ENCODE results near the gene FERD3L.
A peak's percentile ranks its signal among the peaks of the same experiment; 100 is the strongest.

Gene FERD3L

DNA sequence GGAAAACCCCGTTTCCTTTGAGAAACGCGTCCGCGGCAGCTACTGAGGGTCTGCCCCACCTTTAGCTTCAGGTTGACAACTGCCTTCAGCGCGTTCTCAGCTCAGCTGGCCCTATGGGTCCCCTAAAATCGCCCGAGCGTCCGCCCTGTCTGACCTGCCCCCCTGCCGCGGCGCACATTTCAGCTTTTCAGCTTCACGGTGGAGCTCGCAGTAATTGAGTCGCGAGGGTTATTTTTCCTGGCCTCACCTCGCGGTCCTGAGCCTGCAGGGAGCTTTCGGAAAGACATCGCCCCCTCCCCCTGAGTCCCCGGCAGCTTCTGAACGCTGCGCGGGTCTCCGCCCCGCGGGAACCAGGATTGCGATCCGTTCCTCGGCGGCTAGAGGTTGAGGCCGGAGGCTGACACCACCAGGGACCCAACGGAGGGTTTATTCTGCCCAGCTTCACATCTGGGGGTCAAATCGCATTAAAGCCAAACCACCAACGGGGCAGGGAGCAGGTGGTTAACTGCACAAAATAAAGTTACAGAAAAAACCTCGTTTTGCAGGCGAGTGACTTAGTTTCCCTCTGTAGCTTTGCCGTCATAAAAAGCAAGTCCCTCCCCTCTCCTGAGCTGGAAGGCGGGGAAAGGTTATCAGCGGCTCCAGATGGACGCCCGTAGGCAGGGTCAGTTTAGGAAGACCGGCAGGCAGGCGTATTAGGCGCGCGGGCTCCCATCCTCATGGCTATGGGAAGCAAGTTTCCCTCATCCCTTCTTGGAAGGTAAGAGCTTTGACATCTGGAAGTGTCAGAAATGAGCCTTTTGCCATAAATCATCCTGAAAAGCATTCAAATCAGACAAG is 38.8 kb downstream of the FERD3L start:
- peaks cover 38 to 100% (median 88%) of the 10 kb centered on the region in 5 experiments for H3K27me3 ChIP-seq (replicated peaks in 2 of 5; ENCODE audit: control insufficient read depth in 4 of 5, insufficient read depth in 5 of 5, low read length in 4 of 5)
- no peak overlapping the region for H3K27ac ChIP-seq (ENCODE audit: insufficient read depth in 1 of 2, low read depth in 1 of 2, low read length in 2 of 2, poor library complexity in 1 of 2, severe bottlenecking in 2 of 2)

DNA sequence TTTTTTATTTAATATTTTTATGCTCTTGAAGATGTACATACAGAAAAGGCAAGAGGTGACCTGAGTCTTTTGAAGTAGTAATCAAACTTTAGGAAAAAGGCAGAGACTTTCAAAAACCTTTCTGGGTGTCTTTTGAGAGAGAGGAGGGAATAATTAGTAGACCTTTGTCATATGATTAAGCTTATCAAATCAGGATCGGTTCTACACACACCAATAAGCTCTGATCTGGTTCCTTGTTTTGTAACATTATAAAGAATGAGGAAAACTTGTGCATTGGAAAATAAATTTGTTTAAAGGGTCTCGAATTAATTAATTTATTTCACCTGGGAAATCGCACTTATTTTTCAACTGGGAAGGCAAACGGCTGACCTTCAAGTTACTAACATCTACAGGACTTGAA is 39.7 kb downstream of the FERD3L start:
- H3K27me3 ChIP-seq (replicated peaks in 2 of 5; ENCODE audit: control insufficient read depth in 4 of 5, insufficient read depth in 5 of 5, low read length in 4 of 5): peaks cover 30 to 98% (median 85%) of the 10 kb centered on the region in 5 experiments
- ChIA-PET CTCF (interaction anchor here (0.6 to 1.4 kb wide), 5 partner anchors 9 to 1688 kb away, joined by 3 to 5 read pairs (median 4); no protein-coding TSS in a partner anchor), POLR2A (no interaction called here)
- WGBS (ENCODE audit: insufficient coverage): no CpG with 5 or more reads among the region's 4 CpGs
- no peak overlapping the region for H3K27ac ChIP-seq (ENCODE audit: insufficient read depth in 1 of 2, low read depth in 1 of 2, low read length in 2 of 2, poor library complexity in 1 of 2, severe bottlenecking in 2 of 2)
- H3K36me3 ChIP-seq (ENCODE audit: control insufficient read depth in 4 of 4, insufficient read depth in 4 of 4, low read length in 3 of 4): no peaks in the 10 kb centered on the region
- H3K9me3 ChIP-seq (ENCODE audit: control extremely low read depth in 1 of 5, control insufficient read depth in 4 of 5, insufficient read depth in 2 of 5, low read depth in 1 of 5, low read length in 4 of 5): peaks cover 0 to 9% (median 0%) of the 10 kb centered on the region in 5 experiments
- H3K4me1 ChIP-seq (ENCODE audit: control extremely low read depth in 1 of 4, control insufficient read depth in 4 of 4, insufficient read depth in 4 of 4, low read length in 3 of 4): peaks cover 8 to 21% (median 11%) of the 10 kb centered on the region in 4 experiments
- DNase-seq: peak in 1 of 3 donors; percentile 14
- no peak overlapping the region for H3K4me3 ChIP-seq (ENCODE audit: control insufficient read depth in 1 of 7, extremely low read depth in 1 of 7, insufficient read depth in 4 of 7, low read depth in 2 of 7, low read length in 6 of 7)

More for the DNA sequence above, 38.8 kb downstream of the FERD3L start:
- peaks cover 8 to 21% (median 11%) of the 10 kb centered on the region in 4 experiments for H3K4me1 ChIP-seq (ENCODE audit: control extremely low read depth in 1 of 4, control insufficient read depth in 4 of 4, insufficient read depth in 4 of 4, low read length in 3 of 4)
- 4% methylated on average over 46 of the region's 49 CpGs for WGBS (ENCODE audit: insufficient coverage)
- CTCF ChIA-PET: interaction anchor here (0.6 to 1.5 kb wide), 5 partner anchors 8 to 35 kb away, joined by 3 to 4 read pairs (median 3); partner anchors contain the start of gene TWIST1
- peaks cover 0 to 10% (median 0%) of the 10 kb centered on the region in 5 experiments for H3K9me3 ChIP-seq (ENCODE audit: control extremely low read depth in 1 of 5, control insufficient read depth in 4 of 5, insufficient read depth in 2 of 5, low read depth in 1 of 5, low read length in 4 of 5)
- peak overlapping the region in 1 of 7 experiments; percentile 14 for H3K4me3 ChIP-seq (ENCODE audit: control insufficient read depth in 1 of 7, extremely low read depth in 1 of 7, insufficient read depth in 4 of 7, low read depth in 2 of 7, low read length in 6 of 7)
- no peaks in the 10 kb centered on the region for H3K36me3 ChIP-seq (ENCODE audit: control insufficient read depth in 4 of 4, insufficient read depth in 4 of 4, low read length in 3 of 4)
- POLR2A ChIA-PET: no interaction called here
- DNase-seq: peak in 1 of 3 donors; percentile 9

- 45% methylated on average over 2 of the region's 4 CpGs for WGBS (ENCODE audit: insufficient coverage)
- Histone ChIP-seq H3K4me1 (ENCODE audit: control extremely low read depth in 1 of 4, control insufficient read depth in 4 of 4, insufficient read depth in 4 of 4, low read length in 3 of 4) (peaks cover 8 to 21% (median 11%) of the 10 kb centered on the region in 4 experiments), H3K9me3 (ENCODE audit: control extremely low read depth in 1 of 5, control insufficient read depth in 4 of 5, insufficient read depth in 2 of 5, low read depth in 1 of 5, low read length in 4 of 5) (peaks cover 0 to 6% (median 0%) of the 10 kb centered on the region in 5 experiments), H3K27me3 (replicated peaks in 2 of 5; ENCODE audit: control insufficient read depth in 4 of 5, insufficient read depth in 5 of 5, low read length in 4 of 5) (peaks cover 29 to 95% (median 83%) of the 10 kb centered on the region in 5 experiments), H3K4me3 (ENCODE audit: control insufficient read depth in 1 of 7, extremely low read depth in 1 of 7, insufficient read depth in 4 of 7, low read depth in 2 of 7, low read length in 6 of 7) (no peak overlapping the region), H3K36me3 (ENCODE audit: control insufficient read depth in 4 of 4, insufficient read depth in 4 of 4, low read length in 3 of 4) (no peaks in the 10 kb centered on the region), H3K27ac (ENCODE audit: insufficient read depth in 1 of 2, low read depth in 1 of 2, low read length in 2 of 2, poor library complexity in 1 of 2, severe bottlenecking in 2 of 2) (no peak overlapping the region)
- peak in 2 of 3 donors; percentile 9 to 17 for DNase-seq
- ChIA-PET CTCF (interaction anchor here (0.6 to 1.4 kb wide), 6 partner anchors 9 to 1688 kb away, joined by 3 to 5 read pairs (median 4); no protein-coding TSS in a partner anchor), POLR2A (no interaction called here)
Measured at GRCh38 chr7:19104811-19105210, 40.4 kb downstream of the FERD3L start.

GRCh38 chr7:19102884-19103283 is 42.3 kb downstream of the FERD3L start:
- DNase-seq: no peak
- no peak overlapping the region for H3K27ac ChIP-seq (ENCODE audit: insufficient read depth in 1 of 2, low read depth in 1 of 2, low read length in 2 of 2, poor library complexity in 1 of 2, severe bottlenecking in 2 of 2)
- 95% methylated on average over 3 of the region's 4 CpGs for WGBS (ENCODE audit: insufficient coverage)
- no peak overlapping the region for H3K4me3 ChIP-seq (ENCODE audit: control insufficient read depth in 1 of 7, extremely low read depth in 1 of 7, insufficient read depth in 4 of 7, low read depth in 2 of 7, low read length in 6 of 7)
- no peaks in the 10 kb centered on the region for H3K36me3 ChIP-seq (ENCODE audit: control insufficient read depth in 4 of 4, insufficient read depth in 4 of 4, low read length in 3 of 4)
- no peaks in the 10 kb centered on the region for H3K9me3 ChIP-seq (ENCODE audit: control extremely low read depth in 1 of 5, control insufficient read depth in 4 of 5, insufficient read depth in 2 of 5, low read depth in 1 of 5, low read length in 4 of 5)
- peaks cover 25 to 92% (median 69%) of the 10 kb centered on the region in 5 experiments for H3K27me3 ChIP-seq (replicated peaks in 2 of 5; ENCODE audit: control insufficient read depth in 4 of 5, insufficient read depth in 5 of 5, low read length in 4 of 5)
- POLR2A ChIA-PET: no interaction called here
- peaks cover 8 to 20% (median 10%) of the 10 kb centered on the region in 4 experiments for H3K4me1 ChIP-seq (ENCODE audit: control extremely low read depth in 1 of 4, control insufficient read depth in 4 of 4, insufficient read depth in 4 of 4, low read length in 3 of 4)
- CTCF ChIA-PET: interaction anchor here (1.3 kb wide), 1 partner anchor 11 kb away, joined by 5 read pairs; no protein-coding TSS in a partner anchor

DNA sequence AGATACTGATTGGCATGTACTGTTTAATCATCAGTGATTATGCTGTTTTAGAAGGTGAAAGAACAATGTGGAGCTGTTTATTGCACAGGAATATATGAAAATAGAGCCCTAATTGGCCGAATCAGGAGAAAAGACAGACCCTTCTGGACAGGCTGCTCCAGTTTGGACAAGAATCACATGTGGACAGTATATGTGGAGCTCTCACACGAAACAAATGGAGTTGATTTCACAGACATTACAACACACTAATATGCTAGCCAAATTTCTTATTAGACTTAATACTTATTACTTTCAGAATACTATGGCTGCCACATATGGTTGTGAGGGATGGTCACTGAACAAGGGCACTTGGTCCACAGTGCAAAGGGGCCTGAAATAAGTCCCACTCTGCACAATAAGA is 43.3 kb downstream of the FERD3L start:
- DNase-seq: no peak
- Histone ChIP-seq H3K36me3 (ENCODE audit: control insufficient read depth in 4 of 4, insufficient read depth in 4 of 4, low read length in 3 of 4) (no peaks in the 10 kb centered on the region), H3K4me1 (ENCODE audit: control extremely low read depth in 1 of 4, control insufficient read depth in 4 of 4, insufficient read depth in 4 of 4, low read length in 3 of 4) (peaks cover 0 to 11% (median 3%) of the 10 kb centered on the region in 4 experiments), H3K27me3 (replicated peaks in 2 of 5; ENCODE audit: control insufficient read depth in 4 of 5, insufficient read depth in 5 of 5, low read length in 4 of 5) (peaks cover 29 to 91% (median 60%) of the 10 kb centered on the region in 5 experiments), H3K4me3 (ENCODE audit: control insufficient read depth in 1 of 7, extremely low read depth in 1 of 7, insufficient read depth in 4 of 7, low read depth in 2 of 7, low read length in 6 of 7) (no peak overlapping the region), H3K9me3 (ENCODE audit: control extremely low read depth in 1 of 5, control insufficient read depth in 4 of 5, insufficient read depth in 2 of 5, low read depth in 1 of 5, low read length in 4 of 5) (no peaks in the 10 kb centered on the region), H3K27ac (ENCODE audit: insufficient read depth in 1 of 2, low read depth in 1 of 2, low read length in 2 of 2, poor library complexity in 1 of 2, severe bottlenecking in 2 of 2) (no peak overlapping the region)
- WGBS (ENCODE audit: insufficient coverage): 100% methylated on average over 1 of the region's 2 CpGs
- POLR2A ChIA-PET: no interaction called here
- CTCF ChIA-PET: interaction anchor here (1.3 to 1.7 kb wide), 2 partner anchors 12 to 18 kb away, joined by 5 read pairs; no protein-coding TSS in a partner anchor

- ChIA-PET POLR2A (no interaction called here), CTCF (interaction anchor here (1.7 kb wide), 1 partner anchor 18 kb away, joined by 5 read pairs; no protein-coding TSS in a partner anchor)
- Histone ChIP-seq H3K36me3 (ENCODE audit: control insufficient read depth in 4 of 4, insufficient read depth in 4 of 4, low read length in 3 of 4) (no peaks in the 10 kb centered on the region), H3K27ac (ENCODE audit: insufficient read depth in 1 of 2, low read depth in 1 of 2, low read length in 2 of 2, poor library complexity in 1 of 2, severe bottlenecking in 2 of 2) (no peak overlapping the region), H3K9me3 (ENCODE audit: control extremely low read depth in 1 of 5, control insufficient read depth in 4 of 5, insufficient read depth in 2 of 5, low read depth in 1 of 5, low read length in 4 of 5) (no peaks in the 10 kb centered on the region), H3K4me1 (ENCODE audit: control extremely low read depth in 1 of 4, control insufficient read depth in 4 of 4, insufficient read depth in 4 of 4, low read length in 3 of 4) (peaks cover 0 to 6% (median under 1%) of the 10 kb centered on the region in 4 experiments), H3K27me3 (replicated peaks in 2 of 5; ENCODE audit: control insufficient read depth in 4 of 5, insufficient read depth in 5 of 5, low read length in 4 of 5) (peaks cover 28 to 89% (median 55%) of the 10 kb centered on the region in 5 experiments), H3K4me3 (ENCODE audit: control insufficient read depth in 1 of 7, extremely low read depth in 1 of 7, insufficient read depth in 4 of 7, low read depth in 2 of 7, low read length in 6 of 7) (no peak overlapping the region)
- DNase-seq: no peak
- no CpG with 5 or more reads among the region's 1 CpG for WGBS (ENCODE audit: insufficient coverage)
Measured at GRCh38 chr7:19101472-19101871, 43.7 kb downstream of the FERD3L start.

All from common myeloid progenitor, CD34-positive (primary cell).